ENCODE data around the gene TAAR6. TPM values are rescaled to one million over a fixed set of nuclear protein-coding genes. Genes with fewer than 3 reads are reported as not detected.

Gene TAAR6
- total and polyA plus RNA-seq, 2 experiments from 2014 or later, result not detected

DNA sequence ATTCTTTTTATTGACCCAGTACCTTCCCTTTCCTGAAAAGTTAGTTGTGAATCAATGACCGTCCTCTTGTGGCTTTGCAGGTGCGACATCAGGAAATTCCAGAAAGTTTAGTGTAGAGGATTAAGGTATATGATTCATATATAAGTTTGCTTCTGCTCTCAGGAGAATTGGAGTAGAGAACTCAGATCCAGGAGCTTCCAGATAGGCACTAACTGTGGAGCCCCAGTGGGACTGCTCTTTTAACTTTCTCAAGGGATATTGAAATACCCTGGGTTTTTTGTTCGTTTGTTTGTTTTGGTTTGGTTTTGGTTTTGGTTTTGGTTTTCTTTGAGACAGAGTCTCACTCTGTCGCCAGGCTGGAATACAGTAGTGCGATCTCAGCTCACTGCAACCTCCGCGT is 44.4 kb downstream of the TAAR6 start:
- Histone ChIP-seq H2AFZ (no peak overlapping the region), H3K27me3 (replicated peaks; ENCODE audit: insufficient read depth) (peaks cover 44% of the 10 kb centered on the region), H3K9me3 (ENCODE audit: low read depth) (no peaks in the 10 kb centered on the region), H3K4me3 (no peak overlapping the region), H4K20me1 (ENCODE audit: insufficient read depth) (no peaks in the 10 kb centered on the region), H3K27ac (no peak overlapping the region), H3K9me2 (ENCODE audit: insufficient read depth) (no peaks in the 10 kb centered on the region), H3K79me2 (ENCODE audit: insufficient read depth) (no peaks in the 10 kb centered on the region), H3K9ac (no peak overlapping the region), H3K36me3 (ENCODE audit: low read depth) (no peaks in the 10 kb centered on the region), H3K4me1 (ENCODE audit: insufficient read depth) (no peaks in the 10 kb centered on the region), H3F3A (ENCODE audit: insufficient read depth) (no peaks in the 10 kb centered on the region), H3K4me2 (ENCODE audit: unreplicated experiment) (no peak overlapping the region)
- in situ Hi-C loops (cut with MboI), result no loop called here
- 66 to 69% methylated on average over 5 to 7 of the region's 7 CpGs for WGBS, 2 experiments (ENCODE audit: low coverage in 1 of 2, low lambda C conversion rate in 2 of 2, missing lambda C conversion rate in 2 of 2)
- no peak for TF ChIP-seq EZH2 (IDR thresholded peaks at IDR 0.05; ENCODE audit: insufficient read depth, poor library complexity, severe bottlenecking)
- TF ChIP-seq EZH2phosphoT487 (IDR thresholded peaks at IDR 0.05; ENCODE audit: insufficient read depth, low read depth), result no peak
- no peak for DNase-seq

DNA sequence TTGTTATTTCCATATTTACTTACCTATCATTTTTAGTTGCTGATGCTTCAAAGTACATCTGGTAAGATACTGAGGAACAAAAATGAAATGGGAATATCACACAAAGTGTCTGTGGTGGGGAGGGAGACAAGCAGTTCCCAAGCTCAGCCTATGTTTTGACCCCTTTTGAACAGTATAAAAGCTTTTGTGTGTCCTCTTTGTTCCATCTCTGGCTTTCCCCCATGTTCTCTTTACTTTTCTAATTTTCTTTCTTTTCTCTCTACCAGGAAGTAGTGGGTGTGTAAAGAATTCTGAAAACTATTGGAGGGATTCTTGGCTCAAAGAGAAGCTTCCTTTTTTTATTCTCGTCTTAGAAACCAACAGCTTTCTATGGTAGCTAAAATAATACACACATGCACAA is 46.6 kb downstream of the TAAR6 start:
- no peak overlapping the region for H3K4me3 ChIP-seq
- H3K27ac ChIP-seq, result no peak overlapping the region
- H3F3A ChIP-seq (ENCODE audit: insufficient read depth), result no peaks in the 10 kb centered on the region
- H3K4me1 ChIP-seq (ENCODE audit: insufficient read depth), result no peaks in the 10 kb centered on the region
- no peak for TF ChIP-seq EZH2phosphoT487 (IDR thresholded peaks at IDR 0.05; ENCODE audit: insufficient read depth, low read depth)
- TF ChIP-seq EZH2 (IDR thresholded peaks at IDR 0.05; ENCODE audit: insufficient read depth, poor library complexity, severe bottlenecking), result no peak
- no peak overlapping the region for H2AFZ ChIP-seq
- no peaks in the 10 kb centered on the region for H3K9me2 ChIP-seq (ENCODE audit: insufficient read depth)
- H3K4me2 ChIP-seq (ENCODE audit: unreplicated experiment), result no peak overlapping the region
- H3K9me3 ChIP-seq (ENCODE audit: low read depth), result no peaks in the 10 kb centered on the region
- H3K79me2 ChIP-seq (ENCODE audit: insufficient read depth), result no peaks in the 10 kb centered on the region
- H3K27me3 ChIP-seq (replicated peaks; ENCODE audit: insufficient read depth), result peaks cover 65% of the 10 kb centered on the region
- no peak overlapping the region for H3K9ac ChIP-seq
- WGBS, 2 experiments (ENCODE audit: low coverage in 1 of 2, low lambda C conversion rate in 2 of 2, missing lambda C conversion rate in 2 of 2), result 0% methylated on average over 1 of the region's 1 CpG
- no peaks in the 10 kb centered on the region for H4K20me1 ChIP-seq (ENCODE audit: insufficient read depth)
- DNase-seq, result no peak
- in situ Hi-C loops (cut with MboI), result no loop called here
- no peaks in the 10 kb centered on the region for H3K36me3 ChIP-seq (ENCODE audit: low read depth)

Small RNA genes within 50 kb of the gene (small RNA-seq; reads per million reads assigned to genes)
- gene TAAR7P (ENCODE audit: low read depth, low replicate concordance), result not detected

Other genes starting within 250 kb of the TAAR6 start
- 522 and 528 TPM in 2 replicates for gene MOXD1, start 168.8 kb upstream of the TAAR6 start, total RNA-seq (2014; rRNA removed; shearing (Covaris generic))
- gene MOXD1, start 168.8 kb upstream of the TAAR6 start, polyA plus RNA-seq (2016; fragmentation: Nextera tagmentation; extraction: Ambion mirVana), result 557 and 564 TPM in 2 replicates
- 47.2 and 61.5 TPM in 2 replicates for gene STX7, start 57.2 kb upstream of the TAAR6 start, total RNA-seq (2014; rRNA removed; shearing (Covaris generic))
- gene STX7, start 57.2 kb upstream of the TAAR6 start, polyA plus RNA-seq (2016; fragmentation: Nextera tagmentation; extraction: Ambion mirVana), result 52.9 and 59.8 TPM in 2 replicates
- not detected in 2 replicates for gene TAAR9, start 32.0 kb upstream of the TAAR6 start, total RNA-seq (2014; rRNA removed; shearing (Covaris generic))
- gene TAAR9, start 32.0 kb upstream of the TAAR6 start, polyA plus RNA-seq (2016; fragmentation: Nextera tagmentation; extraction: Ambion mirVana), result not detected in 2 replicates
- gene TAAR8, start 17.6 kb upstream of the TAAR6 start, total RNA-seq (2014; rRNA removed; shearing (Covaris generic)), result not detected in 2 replicates
- not detected in 2 replicates for gene TAAR8, start 17.6 kb upstream of the TAAR6 start, polyA plus RNA-seq (2016; fragmentation: Nextera tagmentation; extraction: Ambion mirVana)
- not detected in 2 replicates for gene TAAR5, start 19.4 kb downstream of the TAAR6 start, total RNA-seq (2014; rRNA removed; shearing (Covaris generic))
- gene TAAR5, start 19.4 kb downstream of the TAAR6 start, polyA plus RNA-seq (2016; fragmentation: Nextera tagmentation; extraction: Ambion mirVana), result not detected in 2 replicates
- not detected in 2 replicates for gene TAAR2, start 54.0 kb downstream of the TAAR6 start, total RNA-seq (2014; rRNA removed; shearing (Covaris generic))
- not detected in 2 replicates for gene TAAR2, start 54.0 kb downstream of the TAAR6 start, polyA plus RNA-seq (2016; fragmentation: Nextera tagmentation; extraction: Ambion mirVana)
- gene TAAR1, start 88.9 kb downstream of the TAAR6 start, total RNA-seq (2014; rRNA removed; shearing (Covaris generic)), result not detected in 2 replicates
- gene TAAR1, start 88.9 kb downstream of the TAAR6 start, polyA plus RNA-seq (2016; fragmentation: Nextera tagmentation; extraction: Ambion mirVana), result not detected in 2 replicates
- 0.86 TPM in 1 of 2 replicates, not detected in the other for gene VNN1, start 143.7 kb downstream of the TAAR6 start, total RNA-seq (2014; rRNA removed; shearing (Covaris generic))
- gene VNN1, start 143.7 kb downstream of the TAAR6 start, polyA plus RNA-seq (2016; fragmentation: Nextera tagmentation; extraction: Ambion mirVana), result 0.52 and 0.61 TPM in 2 replicates
- not detected in 2 replicates for gene VNN2, start 187.6 kb downstream of the TAAR6 start, total RNA-seq (2014; rRNA removed; shearing (Covaris generic))
- 0.10 and 0.13 TPM in 2 replicates for gene VNN2, start 187.6 kb downstream of the TAAR6 start, polyA plus RNA-seq (2016; fragmentation: Nextera tagmentation; extraction: Ambion mirVana)
- gene SLC18B1, start 228.3 kb downstream of the TAAR6 start, total RNA-seq (2014; rRNA removed; shearing (Covaris generic)), result 3.4 and 4.6 TPM in 2 replicates
- 4.6 and 5.8 TPM in 2 replicates for gene SLC18B1, start 228.3 kb downstream of the TAAR6 start, polyA plus RNA-seq (2016; fragmentation: Nextera tagmentation; extraction: Ambion mirVana)
- gene RPS12, start 244.2 kb downstream of the TAAR6 start, total RNA-seq (2014; rRNA removed; shearing (Covaris generic)), result 1,194 and 1,449 TPM in 2 replicates
- 469 and 492 TPM in 2 replicates for gene RPS12, start 244.2 kb downstream of the TAAR6 start, polyA plus RNA-seq (2016; fragmentation: Nextera tagmentation; extraction: Ambion mirVana)

All from GM23248 (cell line).